OCI-LY7 (cell line): Measurements from ENCODE around the gene LTA4H. TPM values are rescaled to one million over a fixed set of nuclear protein-coding genes. Genes with fewer than 3 reads are reported as not detected.

Source experiments
- BruUV-seq: library from RNA; stranded (reverse); fragments of 400-500 nt; replicated peaks from 2 replicates; lab custom pipeline; 2021; lab: Mats Ljungman, UMichigan
- CTCF ChIA-PET: fragments of 300-600 bp; sonication (Branson Sonifier 250); formaldehyde crosslinking; loops from one replicate; lab custom pipeline; 2022; ENCODE audit warnings: antibody characterized with exemption; ENCODE audit not compliant: unreplicated experiment; lab: Charles Lee
- POLR2A ChIA-PET: fragments of 300-600 bp; sonication (Branson Sonifier 250); formaldehyde crosslinking; loops from one replicate; lab custom pipeline; 2022; ENCODE audit warnings: antibody characterized with exemption; lab: Charles Lee
- DNase-seq: peaks from one replicate; pipeline ENCODE4 v3.0.0-alpha.2; 2015; ENCODE audit warnings: low spot score
- H2AFZ ChIP-seq: fragments of 200-600 bp; sonication (generic), shearing (Covaris generic); 2 replicates; pipeline ENCODE4 v1.6.1; 2014; ENCODE audit warnings: mild to moderate bottlenecking, antibody characterized with exemption, low read length, moderate library complexity
- H3K27ac ChIP-seq: fragments of 200-600 bp; sonication (generic); 2 replicates; pipeline ENCODE4 v1.5.1; 2014; ENCODE audit warnings: mixed run types, low read depth, mild to moderate bottlenecking, moderate library complexity, low read length, inconsistent platforms; ENCODE audit not compliant: poor library complexity, severe bottlenecking
- H3K36me3 ChIP-seq: fragments of 200-600 bp; sonication (generic); 2 replicates; pipeline ENCODE4 v1.6.1; 2014; ENCODE audit warnings: mild to moderate bottlenecking, antibody characterized with exemption, low read length, moderate library complexity, mixed read lengths; ENCODE audit not compliant: insufficient read depth
- H3K4me1 ChIP-seq: fragments of 200-600 bp; sonication (generic); 2 replicates; pipeline ENCODE4 v1.5.1; 2014; ENCODE audit warnings: mild to moderate bottlenecking, low read length; ENCODE audit not compliant: insufficient read depth, poor library complexity, severe bottlenecking
- H3K4me2 ChIP-seq: fragments of 200-600 bp; sonication (generic); 2 replicates; pipeline ENCODE4 v1.6.1; 2014; ENCODE audit warnings: mild to moderate bottlenecking, low read length
- H3K4me3 ChIP-seq: fragments of 200-600 bp; sonication (generic); 2 replicates; pipeline ENCODE4 v1.5.1; 2014; ENCODE audit warnings: mild to moderate bottlenecking, low read depth, low read length; ENCODE audit not compliant: poor library complexity, severe bottlenecking
- H3K79me2 ChIP-seq: fragments of 200-600 bp; sonication (generic); 2 replicates; pipeline ENCODE4 v1.6.1; 2016; ENCODE audit warnings: low read depth, mild to moderate bottlenecking, low read length, moderate library complexity, mixed read lengths; ENCODE audit not compliant: insufficient read depth
- H3K9me2 ChIP-seq: fragments of 200-600 bp; sonication (generic); 2 replicates; pipeline ENCODE4 v1.6.1; 2016; ENCODE audit warnings: mild to moderate bottlenecking, low read length, mixed read lengths; ENCODE audit not compliant: insufficient read depth
- H3K9me3 ChIP-seq: fragments of 200-600 bp; sonication (generic); 2 replicates; pipeline ENCODE4 v1.6.1; 2014; ENCODE audit warnings: mild to moderate bottlenecking, mixed run types, low read length, mixed read lengths
- H4K20me1 ChIP-seq: fragments of 200-600 bp; sonication (generic); 2 replicates; pipeline ENCODE4 v1.6.1; 2014; ENCODE audit warnings: mild to moderate bottlenecking, antibody characterized with exemption, low read length, moderate library complexity, mixed read lengths; ENCODE audit not compliant: insufficient read depth
- CTCF ChIP-seq: fragments of 200-600 bp; sonication (generic); conservative IDR thresholded peaks from 2 replicates; pipeline ENCODE4 v1.5.1; 2014; ENCODE audit warnings: mild to moderate bottlenecking, antibody characterized with exemption, low read length, moderate library complexity, mixed read lengths
- EZH2phosphoT487 ChIP-seq: fragments of 200-600 bp; sonication (generic); IDR thresholded peaks from 2 replicates; pipeline ENCODE4 v1.6.1; 2018; ENCODE audit warnings: low read depth, borderline replicate concordance, mild to moderate bottlenecking, mixed run types, antibody characterized with exemption, low read length, moderate library complexity, mixed read lengths
- intact Hi-C: fragments of 100-400 bp; cut with micrococcal nuclease; formaldehyde crosslinking; loops from one replicate; pipeline ENCODE4 v1.10.0; 2022; ENCODE audit not compliant: unreplicated experiment
- total RNA-seq, 2 experiments: library from RNA; depleted of rRNA in 1 of 2; stranded (reverse); fragments of >200 nt in 1 of 2; shearing (Covaris generic) in 1 of 2; gene quantifications; 2 replicates each; pipeline ENCODE4 v1.2.3, GENCODE V29; 2014 to 2022

LTA4H gene
- total RNA-seq, 2 experiments from 2014 or later, result 86.7 to 122 TPM

DNA sequence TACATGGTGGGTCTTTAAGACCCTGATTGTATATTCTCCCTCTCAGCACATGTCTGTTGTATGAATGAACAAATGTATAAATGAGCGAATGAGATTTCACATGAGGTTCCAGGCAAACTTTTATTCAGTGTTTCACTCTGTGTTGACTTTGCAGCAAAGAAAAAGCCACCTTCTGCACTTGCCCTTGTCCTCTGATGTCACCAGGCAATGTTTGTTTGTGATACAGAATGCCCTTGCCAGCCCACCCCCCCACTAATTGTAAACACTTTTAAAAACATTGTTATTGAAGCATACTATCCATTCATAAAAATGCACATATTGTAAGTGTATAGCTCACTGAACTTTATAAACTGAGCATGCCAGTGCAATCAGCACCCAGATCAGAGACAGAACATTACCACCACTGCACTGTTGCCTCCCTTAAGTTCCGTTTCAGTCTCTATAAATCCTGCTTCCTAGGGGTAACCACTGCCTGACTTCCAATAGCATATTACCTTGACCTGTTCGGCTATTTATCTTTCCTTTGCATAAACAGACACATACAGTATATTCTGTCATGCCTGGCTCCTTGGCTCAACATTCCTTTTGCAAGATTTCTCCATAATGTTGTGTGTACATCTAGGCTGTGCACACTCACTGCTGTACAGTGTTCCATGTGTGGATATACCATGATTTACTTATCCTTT is 11.3 kb upstream of the LTA4H start:
- no peak for DNase-seq
- Histone ChIP-seq H3K36me3 (no peaks in the 10 kb centered on the region), H3K9me2 (no peaks in the 10 kb centered on the region), H4K20me1 (no peaks in the 10 kb centered on the region), H2AFZ (peak overlapping the region; percentile 91; the same call in 1 of the 2 replicates), H3K9me3 (no peaks in the 10 kb centered on the region), H3K27ac (no peak overlapping the region), H3K79me2 (no peaks in the 10 kb centered on the region), H3K4me2 (peak overlapping the region; percentile 50), H3K4me1 (peaks cover 26% of the 10 kb centered on the region), H3K4me3 (no peak overlapping the region)
- TF ChIP-seq CTCF (no peak), EZH2phosphoT487 (no peak)
- intact Hi-C loops, result no loop called here
- CTCF ChIA-PET, result interaction anchor here (0.9 kb wide), 1 partner anchor 12 kb away, joined by 3 read pairs; no protein-coding TSS in a partner anchor
- no TSS peak for BruUV-seq
- POLR2A ChIA-PET, result interaction anchor here (0.6 to 1.3 kb wide), 6 partner anchors 11 to 328 kb away, joined by 3 to 7 read pairs (median 4); partner anchors contain the start of gene LTA4H

DNA sequence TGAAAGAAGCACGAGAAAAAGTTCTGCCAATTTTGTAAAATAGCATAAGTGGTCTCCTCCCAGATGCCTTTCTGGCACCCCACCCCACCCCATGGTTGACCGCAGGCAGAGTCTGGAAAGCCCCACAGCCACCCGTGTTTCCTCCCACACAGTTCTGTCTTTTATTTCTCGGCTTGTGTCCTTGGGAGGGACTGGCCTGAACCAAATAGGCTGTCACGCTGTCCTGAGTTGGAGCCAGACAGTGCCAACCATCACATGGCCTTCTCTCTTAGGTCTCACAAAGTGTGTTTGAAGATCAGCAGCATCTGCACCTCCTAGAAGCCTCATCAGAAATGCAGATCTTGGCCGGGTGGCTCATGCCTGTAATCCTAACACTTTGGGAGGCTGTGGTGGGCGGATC is 10.2 kb upstream of the LTA4H start:
- no peak overlapping the region for H3K27ac ChIP-seq
- no TSS peak for BruUV-seq
- no peaks in the 10 kb centered on the region for H3K9me2 ChIP-seq
- H3K9me3 ChIP-seq, result no peaks in the 10 kb centered on the region
- H3K36me3 ChIP-seq, result no peaks in the 10 kb centered on the region
- H3K79me2 ChIP-seq, result no peaks in the 10 kb centered on the region
- H3K4me3 ChIP-seq, result no peak overlapping the region
- H3K4me1 ChIP-seq, result peaks cover 26% of the 10 kb centered on the region
- CTCF ChIA-PET, result no interaction called here
- intact Hi-C loops, result no loop called here
- no peak overlapping the region for H3K4me2 ChIP-seq
- peak overlapping the region; percentile 47; the same call in 1 of the 2 replicates for H2AFZ ChIP-seq
- no peak for DNase-seq
- H4K20me1 ChIP-seq, result no peaks in the 10 kb centered on the region
- POLR2A ChIA-PET, result interaction anchor here (0.6 to 0.7 kb wide), 2 partner anchors 36 to 403 kb away, joined by 3 read pairs; no protein-coding TSS in a partner anchor
- TF ChIP-seq EZH2phosphoT487, result no peak
- no peak for TF ChIP-seq CTCF

GRCh38 chr12:96044943-96045290 is 9.5 kb upstream of the LTA4H start:
- intact Hi-C loops, result no loop called here
- H3K9me3 ChIP-seq, result no peaks in the 10 kb centered on the region
- no peak overlapping the region; the same call in 1 of the 2 replicates for H2AFZ ChIP-seq
- no peaks in the 10 kb centered on the region for H3K9me2 ChIP-seq
- TF ChIP-seq CTCF (no peak), EZH2phosphoT487 (no peak)
- H3K4me2 ChIP-seq, result peak overlapping the region; percentile 30
- H3K27ac ChIP-seq, result no peak overlapping the region
- no peak overlapping the region for H3K4me3 ChIP-seq
- BruUV-seq, result no TSS peak
- no peaks in the 10 kb centered on the region for H4K20me1 ChIP-seq
- CTCF ChIA-PET, result no interaction called here
- H3K79me2 ChIP-seq, result no peaks in the 10 kb centered on the region
- POLR2A ChIA-PET, result interaction anchor here (0.8 to 0.9 kb wide), 2 partner anchors 9 to 24 kb away, joined by 4 to 5 read pairs; partner anchors contain the start of gene LTA4H
- H3K4me1 ChIP-seq, result peaks cover 26% of the 10 kb centered on the region
- no peaks in the 10 kb centered on the region for H3K36me3 ChIP-seq
- no peak for DNase-seq
